ENCODE data around the gene LRRC61.
"Not testable (repeated sequence)": the region's sequence is repeated elsewhere in the genome, so short reads cannot be mapped to it uniquely, and the experiment has no call there.

DNA sequence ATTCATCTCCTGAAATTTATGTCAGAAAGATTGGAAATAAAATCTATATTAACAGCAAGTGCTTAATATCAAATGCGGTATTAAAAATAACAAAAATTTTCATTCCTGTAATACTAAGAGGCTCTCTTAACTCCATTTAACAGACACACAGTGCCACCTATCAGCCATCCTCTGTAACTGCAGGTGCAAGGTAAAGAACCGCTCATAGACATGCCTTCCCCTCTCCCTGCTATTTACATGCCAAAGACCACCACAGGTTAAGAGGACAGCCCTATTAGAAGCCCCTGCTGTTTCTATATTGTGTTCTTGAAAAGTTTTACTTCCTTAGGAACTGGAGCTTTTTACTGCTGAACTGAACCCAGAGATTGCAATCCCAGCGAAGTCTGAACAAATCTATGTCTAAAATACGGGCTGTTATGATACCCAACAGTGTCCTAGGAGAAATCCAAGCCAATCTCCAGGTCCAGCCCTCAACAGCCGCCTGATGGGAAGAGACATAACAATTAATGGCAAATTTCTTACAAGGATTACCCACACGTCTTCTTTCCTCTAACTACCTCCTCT is 46.9 kb upstream of the LRRC61 start:
- TF ChIP-seq, protein P1, sequence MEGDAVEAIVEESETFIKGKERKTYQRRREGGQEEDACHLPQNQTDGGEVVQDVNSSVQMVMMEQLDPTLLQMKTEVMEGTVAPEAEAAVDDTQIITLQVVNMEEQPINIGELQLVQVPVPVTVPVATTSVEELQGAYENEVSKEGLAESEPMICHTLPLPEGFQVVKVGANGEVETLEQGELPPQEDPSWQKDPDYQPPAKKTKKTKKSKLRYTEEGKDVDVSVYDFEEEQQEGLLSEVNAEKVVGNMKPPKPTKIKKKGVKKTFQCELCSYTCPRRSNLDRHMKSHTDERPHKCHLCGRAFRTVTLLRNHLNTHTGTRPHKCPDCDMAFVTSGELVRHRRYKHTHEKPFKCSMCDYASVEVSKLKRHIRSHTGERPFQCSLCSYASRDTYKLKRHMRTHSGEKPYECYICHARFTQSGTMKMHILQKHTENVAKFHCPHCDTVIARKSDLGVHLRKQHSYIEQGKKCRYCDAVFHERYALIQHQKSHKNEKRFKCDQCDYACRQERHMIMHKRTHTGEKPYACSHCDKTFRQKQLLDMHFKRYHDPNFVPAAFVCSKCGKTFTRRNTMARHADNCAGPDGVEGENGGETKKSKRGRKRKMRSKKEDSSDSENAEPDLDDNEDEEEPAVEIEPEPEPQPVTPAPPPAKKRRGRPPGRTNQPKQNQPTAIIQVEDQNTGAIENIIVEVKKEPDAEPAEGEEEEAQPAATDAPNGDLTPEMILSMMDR (IDR thresholded peaks at IDR 0.05): peak in 1 of 3 donors; percentile 33
- not testable (repeated sequence) for TF ChIP-seq POLR2A (IDR thresholded peaks at IDR 0.05)
